NB4 (cell line): ENCODE data around the gene MANF.

Source experiments
- POLR2A ChIP-seq: IDR thresholded peaks from 2 replicates; pipeline ENCODE4 v1.6.1; 2011; ENCODE audit warnings: mild to moderate bottlenecking; ENCODE audit not compliant: insufficient read length; ENCODE audit errors: extremely low read depth
- TF ChIP-seq, protein P1 (sequence below): IDR thresholded peaks from one replicate; pipeline ENCODE4 v1.5.1; 2012; ENCODE audit warnings: low read depth, low read length

DNA sequence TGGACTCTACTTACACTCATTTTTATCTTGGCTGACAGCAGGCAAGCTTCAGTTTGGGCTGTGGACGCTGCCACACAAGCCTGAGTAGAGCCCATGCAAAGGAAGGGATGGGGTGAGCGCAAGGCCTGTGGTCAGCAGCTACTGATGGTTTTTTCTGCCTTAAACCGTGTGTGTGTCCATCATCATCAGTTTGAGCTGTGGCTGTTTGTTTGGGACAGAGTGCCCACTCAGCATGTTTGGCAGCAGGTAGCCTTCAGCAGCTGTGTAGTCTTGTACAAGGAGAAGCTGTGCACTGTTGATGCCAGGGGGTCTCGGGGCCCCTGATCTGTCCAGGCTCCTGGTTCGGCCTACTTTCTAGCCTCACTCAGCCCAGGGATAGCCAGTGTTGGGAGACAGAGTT lies 9.4 kb downstream of the MANF start:
- TF ChIP-seq, protein P1, sequence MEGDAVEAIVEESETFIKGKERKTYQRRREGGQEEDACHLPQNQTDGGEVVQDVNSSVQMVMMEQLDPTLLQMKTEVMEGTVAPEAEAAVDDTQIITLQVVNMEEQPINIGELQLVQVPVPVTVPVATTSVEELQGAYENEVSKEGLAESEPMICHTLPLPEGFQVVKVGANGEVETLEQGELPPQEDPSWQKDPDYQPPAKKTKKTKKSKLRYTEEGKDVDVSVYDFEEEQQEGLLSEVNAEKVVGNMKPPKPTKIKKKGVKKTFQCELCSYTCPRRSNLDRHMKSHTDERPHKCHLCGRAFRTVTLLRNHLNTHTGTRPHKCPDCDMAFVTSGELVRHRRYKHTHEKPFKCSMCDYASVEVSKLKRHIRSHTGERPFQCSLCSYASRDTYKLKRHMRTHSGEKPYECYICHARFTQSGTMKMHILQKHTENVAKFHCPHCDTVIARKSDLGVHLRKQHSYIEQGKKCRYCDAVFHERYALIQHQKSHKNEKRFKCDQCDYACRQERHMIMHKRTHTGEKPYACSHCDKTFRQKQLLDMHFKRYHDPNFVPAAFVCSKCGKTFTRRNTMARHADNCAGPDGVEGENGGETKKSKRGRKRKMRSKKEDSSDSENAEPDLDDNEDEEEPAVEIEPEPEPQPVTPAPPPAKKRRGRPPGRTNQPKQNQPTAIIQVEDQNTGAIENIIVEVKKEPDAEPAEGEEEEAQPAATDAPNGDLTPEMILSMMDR: no peak
- TF ChIP-seq POLR2A: no peak
